ENCODE measurements around the gene CTNNA2.

CTNNA2 gene

DNA sequence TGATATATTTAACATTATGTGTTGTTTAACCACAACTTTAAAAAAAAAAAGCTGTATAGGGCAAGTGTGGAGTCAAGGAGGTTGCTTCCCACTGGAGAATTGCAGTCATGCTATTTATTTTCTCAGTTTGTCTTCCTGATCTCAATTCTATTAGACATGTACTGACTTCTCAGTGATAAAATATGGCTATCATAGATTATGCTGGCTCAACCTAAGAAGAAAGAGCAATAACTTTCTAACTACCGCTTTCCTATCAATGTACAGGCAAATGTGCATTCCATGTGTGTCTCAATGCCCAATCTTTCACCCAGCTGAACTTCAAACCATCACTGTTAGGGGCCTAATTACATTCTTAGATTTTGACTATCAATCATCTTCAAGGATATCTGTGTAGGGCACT lies 201.4 kb downstream of the CTNNA2 start:
- no peak for TF ChIP-seq POLR2AphosphoS5 (IDR thresholded peaks at IDR 0.05; ENCODE audit: low read depth, low read length)
- TF ChIP-seq TAF1 (IDR thresholded peaks at IDR 0.05; ENCODE audit: borderline replicate concordance, insufficient read depth, low read length), result no peak
- TF ChIP-seq, protein P1, sequence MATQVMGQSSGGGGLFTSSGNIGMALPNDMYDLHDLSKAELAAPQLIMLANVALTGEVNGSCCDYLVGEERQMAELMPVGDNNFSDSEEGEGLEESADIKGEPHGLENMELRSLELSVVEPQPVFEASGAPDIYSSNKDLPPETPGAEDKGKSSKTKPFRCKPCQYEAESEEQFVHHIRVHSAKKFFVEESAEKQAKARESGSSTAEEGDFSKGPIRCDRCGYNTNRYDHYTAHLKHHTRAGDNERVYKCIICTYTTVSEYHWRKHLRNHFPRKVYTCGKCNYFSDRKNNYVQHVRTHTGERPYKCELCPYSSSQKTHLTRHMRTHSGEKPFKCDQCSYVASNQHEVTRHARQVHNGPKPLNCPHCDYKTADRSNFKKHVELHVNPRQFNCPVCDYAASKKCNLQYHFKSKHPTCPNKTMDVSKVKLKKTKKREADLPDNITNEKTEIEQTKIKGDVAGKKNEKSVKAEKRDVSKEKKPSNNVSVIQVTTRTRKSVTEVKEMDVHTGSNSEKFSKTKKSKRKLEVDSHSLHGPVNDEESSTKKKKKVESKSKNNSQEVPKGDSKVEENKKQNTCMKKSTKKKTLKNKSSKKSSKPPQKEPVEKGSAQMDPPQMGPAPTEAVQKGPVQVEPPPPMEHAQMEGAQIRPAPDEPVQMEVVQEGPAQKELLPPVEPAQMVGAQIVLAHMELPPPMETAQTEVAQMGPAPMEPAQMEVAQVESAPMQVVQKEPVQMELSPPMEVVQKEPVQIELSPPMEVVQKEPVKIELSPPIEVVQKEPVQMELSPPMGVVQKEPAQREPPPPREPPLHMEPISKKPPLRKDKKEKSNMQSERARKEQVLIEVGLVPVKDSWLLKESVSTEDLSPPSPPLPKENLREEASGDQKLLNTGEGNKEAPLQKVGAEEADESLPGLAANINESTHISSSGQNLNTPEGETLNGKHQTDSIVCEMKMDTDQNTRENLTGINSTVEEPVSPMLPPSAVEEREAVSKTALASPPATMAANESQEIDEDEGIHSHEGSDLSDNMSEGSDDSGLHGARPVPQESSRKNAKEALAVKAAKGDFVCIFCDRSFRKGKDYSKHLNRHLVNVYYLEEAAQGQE (IDR thresholded peaks at IDR 0.05; ENCODE audit: insufficient read depth in 1 of 2, low read depth in 2 of 2, low read length in 2 of 2), result no peak
- no peak for TF ChIP-seq SIN3A (IDR thresholded peaks at IDR 0.05; ENCODE audit: borderline replicate concordance, insufficient read depth, low read length)
- no peak for TF ChIP-seq FOXP2 (optimal IDR thresholded peaks at IDR 0.05; ENCODE audit: borderline replicate concordance, extremely low read depth, extremely low read length, insufficient read depth)

DNA sequence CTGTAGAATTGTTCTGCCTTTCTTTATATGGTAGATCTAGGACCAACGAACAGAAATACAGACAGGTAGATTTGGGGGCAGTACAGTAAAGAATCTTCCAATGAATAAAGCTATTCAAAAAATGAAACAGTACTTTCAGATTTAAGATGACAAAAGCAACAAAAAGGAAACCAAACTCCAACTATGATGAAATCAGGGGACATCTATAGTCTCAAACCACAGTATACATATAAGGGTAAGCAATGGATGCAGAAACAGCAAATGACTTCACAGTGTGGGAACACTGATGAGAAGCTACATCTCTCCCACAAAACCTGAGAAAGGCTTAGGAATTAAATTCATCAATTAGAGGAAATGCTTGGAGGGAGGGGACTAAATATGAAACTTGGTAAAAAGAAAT lies 202.5 kb downstream of the CTNNA2 start:
- TF ChIP-seq SIN3A (IDR thresholded peaks at IDR 0.05; ENCODE audit: borderline replicate concordance, insufficient read depth, low read length), result no peak
- no peak for TF ChIP-seq FOXP2 (optimal IDR thresholded peaks at IDR 0.05; ENCODE audit: borderline replicate concordance, extremely low read depth, extremely low read length, insufficient read depth)
- no peak for TF ChIP-seq POLR2AphosphoS5 (IDR thresholded peaks at IDR 0.05; ENCODE audit: low read depth, low read length)
- TF ChIP-seq, protein P1 (IDR thresholded peaks at IDR 0.05; ENCODE audit: insufficient read depth in 1 of 2, low read depth in 2 of 2, low read length in 2 of 2), result no peak
- no peak for TF ChIP-seq TAF1 (IDR thresholded peaks at IDR 0.05; ENCODE audit: borderline replicate concordance, insufficient read depth, low read length)

DNA sequence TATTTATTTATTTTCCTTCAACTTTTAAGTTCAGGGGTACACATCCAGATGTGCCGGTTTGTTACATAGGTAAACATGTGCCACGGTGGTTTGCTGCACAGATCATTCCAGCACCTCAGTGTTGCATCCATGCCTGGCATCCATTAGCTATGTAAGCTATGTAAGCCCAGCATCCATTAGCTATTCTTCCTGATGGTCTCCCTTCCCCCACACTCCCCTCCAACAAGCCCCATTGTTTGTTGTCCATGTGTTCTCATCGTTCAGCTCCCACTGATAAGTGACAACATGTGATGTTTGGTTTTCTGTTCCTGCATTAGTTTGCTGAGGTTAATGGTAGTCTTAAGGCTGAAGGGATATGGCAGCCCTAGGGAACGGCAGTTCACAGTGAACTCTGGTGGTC lies 203.4 kb downstream of the CTNNA2 start:
- TF ChIP-seq POLR2AphosphoS5 (IDR thresholded peaks at IDR 0.05; ENCODE audit: low read depth, low read length) (no peak), TAF1 (IDR thresholded peaks at IDR 0.05; ENCODE audit: borderline replicate concordance, insufficient read depth, low read length) (no peak), FOXP2 (optimal IDR thresholded peaks at IDR 0.05; ENCODE audit: borderline replicate concordance, extremely low read depth, extremely low read length, insufficient read depth) (no peak), SIN3A (IDR thresholded peaks at IDR 0.05; ENCODE audit: borderline replicate concordance, insufficient read depth, low read length) (no peak)
- TF ChIP-seq, protein P1 (IDR thresholded peaks at IDR 0.05; ENCODE audit: insufficient read depth in 1 of 2, low read depth in 2 of 2, low read length in 2 of 2), result no peak

DNA sequence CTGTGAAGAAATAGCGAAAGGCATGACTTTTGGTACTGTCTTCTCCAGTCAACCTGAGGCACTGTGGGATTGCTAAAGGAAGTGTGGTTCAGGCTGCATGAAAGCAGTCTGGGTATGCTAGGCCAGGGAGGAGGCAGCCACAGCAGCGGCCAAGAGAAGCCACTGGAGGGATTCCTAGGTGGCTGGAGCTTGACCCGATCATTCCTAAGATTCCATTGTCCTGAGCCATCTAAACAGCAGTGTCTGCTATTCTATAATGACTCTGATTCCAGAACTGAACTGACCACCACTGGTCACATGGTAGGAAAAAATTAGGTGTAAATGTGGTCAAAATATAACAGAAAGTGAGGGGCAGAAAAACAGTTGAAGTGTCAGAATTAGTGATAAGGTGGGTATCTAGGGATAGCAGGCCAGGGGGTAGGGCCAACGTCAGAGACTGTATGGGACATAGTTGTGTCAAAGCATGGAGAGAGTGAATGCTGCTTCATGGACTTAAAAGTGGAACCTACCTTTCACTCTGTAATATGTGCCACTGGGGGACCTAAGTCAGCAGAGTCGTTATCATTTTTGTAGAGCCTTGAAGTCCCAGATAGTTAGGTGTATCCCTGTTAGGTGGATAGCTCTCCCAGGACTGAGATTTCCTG lies 204.6 kb downstream of the CTNNA2 start:
- TF ChIP-seq, protein P1 (IDR thresholded peaks at IDR 0.05; ENCODE audit: insufficient read depth in 1 of 2, low read depth in 2 of 2, low read length in 2 of 2), result no peak
- TF ChIP-seq TAF1 (IDR thresholded peaks at IDR 0.05; ENCODE audit: borderline replicate concordance, insufficient read depth, low read length) (no peak), FOXP2 (optimal IDR thresholded peaks at IDR 0.05; ENCODE audit: borderline replicate concordance, extremely low read depth, extremely low read length, insufficient read depth) (no peak)

DNA sequence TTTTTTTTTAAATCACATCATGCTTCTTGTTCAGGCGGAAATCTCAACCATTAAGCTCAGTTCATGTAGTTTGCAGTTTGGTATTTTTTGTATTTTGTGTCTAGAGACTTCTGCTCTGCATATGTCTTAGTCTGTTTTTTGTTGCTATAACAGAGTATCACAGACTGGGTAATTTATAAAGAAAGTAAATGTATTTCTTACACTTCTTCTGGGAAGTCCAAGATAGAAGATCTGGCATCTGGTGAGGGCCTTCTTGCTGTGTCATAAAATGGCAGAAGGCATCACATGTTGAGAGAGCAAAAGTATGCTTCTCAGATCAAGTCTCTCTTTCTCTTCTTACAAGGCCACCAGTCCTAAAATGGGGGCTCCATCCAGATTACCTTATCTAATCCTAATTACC lies 208.2 kb downstream of the CTNNA2 start:
- TF ChIP-seq FOXP2 (optimal IDR thresholded peaks at IDR 0.05; ENCODE audit: borderline replicate concordance, extremely low read depth, extremely low read length, insufficient read depth) (no peak), TAF1 (IDR thresholded peaks at IDR 0.05; ENCODE audit: borderline replicate concordance, insufficient read depth, low read length) (no peak), POLR2AphosphoS5 (IDR thresholded peaks at IDR 0.05; ENCODE audit: low read depth, low read length) (no peak), SIN3A (IDR thresholded peaks at IDR 0.05; ENCODE audit: borderline replicate concordance, insufficient read depth, low read length) (no peak)
- TF ChIP-seq, protein P1 (IDR thresholded peaks at IDR 0.05; ENCODE audit: insufficient read depth in 1 of 2, low read depth in 2 of 2, low read length in 2 of 2), result no peak
